ENCODE measurements around the gene FGF14. TPM values are rescaled to one million over a fixed set of nuclear protein-coding genes. Genes with fewer than 3 reads are reported as not detected.

Gene FGF14
- total and polyA plus RNA-seq, 4 donors: 19.3 to 59.7 (median 38.0) TPM

DNA sequence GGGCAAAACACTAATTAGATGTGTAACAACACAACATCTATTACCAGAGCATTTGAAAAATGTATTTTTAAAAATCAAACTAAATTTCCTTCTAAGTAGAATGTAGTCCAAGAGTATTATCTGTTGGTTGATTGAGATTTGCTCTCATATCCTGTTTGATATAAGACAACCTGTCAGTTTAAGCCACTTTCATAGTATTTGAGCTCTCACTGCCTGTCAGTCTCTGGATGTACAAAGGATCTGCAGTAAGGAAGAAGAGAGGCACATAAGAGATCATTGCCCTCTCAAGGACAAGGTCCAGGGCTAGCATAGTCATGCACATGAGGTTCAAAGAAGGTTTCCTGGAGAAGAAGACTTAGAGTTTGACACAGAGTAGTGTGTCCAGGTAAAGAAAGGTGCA, 57.4 kb downstream of the FGF14 start:
- no peak for DNase-seq (ENCODE audit: low read depth in 4 of 6, low spot score in 6 of 6)
- H3K27me3 ChIP-seq (ENCODE audit: control insufficient read depth, insufficient read depth, low read length): no peaks in the 10 kb centered on the region
- H3K36me3 ChIP-seq (ENCODE audit: control insufficient read depth, insufficient read depth, low read length): no peaks in the 10 kb centered on the region
- H3K4me1 ChIP-seq (ENCODE audit: control insufficient read depth, insufficient read depth, low read length): no peaks in the 10 kb centered on the region
- H3K4me3 ChIP-seq (ENCODE audit: low read depth, low read length): no peak overlapping the region
- no peaks in the 10 kb centered on the region for H3K9me3 ChIP-seq (ENCODE audit: control insufficient read depth, insufficient read depth, low read length)
- H3K27ac ChIP-seq (ENCODE audit: low read depth, low read length): no peak overlapping the region

DNA sequence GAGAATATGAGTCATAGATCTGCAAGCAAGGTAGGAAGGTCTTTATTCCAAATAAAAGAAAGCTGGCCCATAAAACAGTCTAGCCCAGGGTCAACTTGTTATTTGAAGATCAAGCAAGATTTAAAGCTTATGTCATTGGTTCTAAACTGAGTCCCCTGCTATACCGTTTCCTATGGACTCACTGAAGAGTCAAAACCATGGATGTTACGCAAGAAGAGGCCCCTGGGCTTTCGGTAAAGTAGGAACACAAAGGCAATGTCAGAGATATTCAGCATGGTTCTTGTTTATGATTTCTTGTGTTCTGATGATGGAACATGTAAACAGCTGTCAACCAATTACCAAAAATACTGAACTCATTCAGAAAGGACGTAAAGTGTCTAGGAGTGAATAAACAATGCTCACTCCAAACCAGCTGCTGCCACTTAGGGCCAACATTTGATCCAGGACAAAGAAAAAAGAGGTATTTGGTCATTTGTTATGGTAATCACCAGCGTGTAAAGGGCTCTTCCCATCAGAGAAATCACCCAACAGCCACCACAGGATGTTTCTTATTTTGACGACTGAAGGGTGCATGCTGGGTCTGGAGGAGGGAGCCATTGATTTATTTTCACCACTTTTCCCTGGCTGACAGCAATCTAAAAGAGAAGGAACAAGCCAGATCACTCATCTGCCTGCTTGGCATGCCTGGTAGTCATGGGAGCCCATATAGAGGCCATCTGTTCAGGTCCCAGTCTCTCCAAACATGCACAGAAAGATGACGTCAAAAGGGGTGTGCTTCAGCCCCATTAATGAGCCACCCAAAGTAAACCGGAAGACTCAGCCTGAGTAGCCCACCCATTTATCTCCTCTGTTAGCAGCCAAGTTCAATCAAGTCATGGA, 68.3 kb downstream of the FGF14 start:
- peak in 1 of 6 donors; percentile 15 for DNase-seq (ENCODE audit: low read depth in 4 of 6, low spot score in 6 of 6)
- 80% methylated on average over 1 of the region's 8 CpGs for WGBS (ENCODE audit: insufficient coverage)

DNA sequence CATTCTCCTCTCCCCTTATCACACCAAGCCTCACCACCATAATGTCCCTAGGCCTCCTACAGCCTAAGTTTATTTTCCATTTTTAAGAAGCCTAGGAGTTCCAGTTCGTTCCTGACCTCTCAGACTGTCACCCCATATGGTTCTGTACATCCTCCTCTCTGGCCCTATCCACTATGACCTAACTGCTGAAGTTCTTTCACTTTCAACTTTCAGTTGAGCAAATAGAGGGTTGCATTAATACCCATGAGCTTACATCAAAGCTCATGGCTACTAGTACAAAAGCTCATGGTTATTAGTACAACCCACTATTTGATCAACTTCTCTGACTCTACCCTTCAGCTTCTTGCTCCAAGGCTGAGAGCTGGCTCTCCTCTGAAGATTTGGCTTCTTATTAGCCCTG, 72.9 kb downstream of the FGF14 start:
- H3K4me3 ChIP-seq (ENCODE audit: low read depth, low read length): no peak overlapping the region
- no peak overlapping the region for H3K27ac ChIP-seq (ENCODE audit: low read depth, low read length)
- no peaks in the 10 kb centered on the region for H3K4me1 ChIP-seq (ENCODE audit: control insufficient read depth, insufficient read depth, low read length)
- H3K27me3 ChIP-seq (ENCODE audit: control insufficient read depth, insufficient read depth, low read length): no peaks in the 10 kb centered on the region
- no peak for DNase-seq (ENCODE audit: low read depth in 4 of 6, low spot score in 6 of 6)
- WGBS (ENCODE audit: insufficient coverage): 78% methylated on average over 1 of the region's 1 CpG
- no peaks in the 10 kb centered on the region for H3K36me3 ChIP-seq (ENCODE audit: control insufficient read depth, insufficient read depth, low read length)
- H3K9me3 ChIP-seq (ENCODE audit: control insufficient read depth, insufficient read depth, low read length): no peaks in the 10 kb centered on the region

More for the DNA sequence above, 68.3 kb downstream of the FGF14 start:
- H3K4me3 ChIP-seq (ENCODE audit: low read depth, low read length): no peak overlapping the region
- no peaks in the 10 kb centered on the region for H3K36me3 ChIP-seq (ENCODE audit: control insufficient read depth, insufficient read depth, low read length)
- peaks cover 3% of the 10 kb centered on the region for H3K9me3 ChIP-seq (ENCODE audit: control insufficient read depth, insufficient read depth, low read length)
- H3K27me3 ChIP-seq (ENCODE audit: control insufficient read depth, insufficient read depth, low read length): no peaks in the 10 kb centered on the region
- H3K4me1 ChIP-seq (ENCODE audit: control insufficient read depth, insufficient read depth, low read length): no peaks in the 10 kb centered on the region
- no peak overlapping the region for H3K27ac ChIP-seq (ENCODE audit: low read depth, low read length)

DNA sequence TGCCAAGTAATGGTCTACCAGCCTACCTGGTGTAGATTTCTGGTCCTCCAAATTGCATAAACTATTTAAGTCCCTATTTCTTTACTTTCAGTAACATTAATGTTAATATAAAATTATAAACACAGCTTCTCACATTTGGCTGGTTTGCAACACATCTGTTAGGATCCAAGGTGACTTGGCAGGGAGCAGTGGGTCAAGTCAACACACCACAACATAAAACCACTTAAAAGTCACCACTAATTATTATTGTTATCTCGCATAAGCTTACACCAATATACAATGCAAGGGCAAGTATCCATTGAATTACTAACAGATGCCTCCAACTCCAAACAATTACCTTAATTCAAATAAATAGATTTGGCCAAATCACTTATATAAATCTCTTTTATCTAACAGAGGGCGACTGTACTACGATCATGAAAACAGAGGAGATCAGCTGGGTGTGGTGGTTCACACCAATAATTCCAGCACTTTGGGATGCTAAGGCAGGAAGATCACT, 74.7 kb downstream of the FGF14 start:
- Histone ChIP-seq H3K27me3 (ENCODE audit: control insufficient read depth, insufficient read depth, low read length) (no peaks in the 10 kb centered on the region), H3K4me3 (ENCODE audit: low read depth, low read length) (no peak overlapping the region), H3K36me3 (ENCODE audit: control insufficient read depth, insufficient read depth, low read length) (no peaks in the 10 kb centered on the region), H3K9me3 (ENCODE audit: control insufficient read depth, insufficient read depth, low read length) (no peaks in the 10 kb centered on the region), H3K27ac (ENCODE audit: low read depth, low read length) (no peak overlapping the region), H3K4me1 (ENCODE audit: control insufficient read depth, insufficient read depth, low read length) (no peaks in the 10 kb centered on the region)
- DNase-seq (ENCODE audit: low read depth in 4 of 6, low spot score in 6 of 6): no peak
- 100% methylated on average over 1 of the region's 3 CpGs for WGBS (ENCODE audit: insufficient coverage)

DNA sequence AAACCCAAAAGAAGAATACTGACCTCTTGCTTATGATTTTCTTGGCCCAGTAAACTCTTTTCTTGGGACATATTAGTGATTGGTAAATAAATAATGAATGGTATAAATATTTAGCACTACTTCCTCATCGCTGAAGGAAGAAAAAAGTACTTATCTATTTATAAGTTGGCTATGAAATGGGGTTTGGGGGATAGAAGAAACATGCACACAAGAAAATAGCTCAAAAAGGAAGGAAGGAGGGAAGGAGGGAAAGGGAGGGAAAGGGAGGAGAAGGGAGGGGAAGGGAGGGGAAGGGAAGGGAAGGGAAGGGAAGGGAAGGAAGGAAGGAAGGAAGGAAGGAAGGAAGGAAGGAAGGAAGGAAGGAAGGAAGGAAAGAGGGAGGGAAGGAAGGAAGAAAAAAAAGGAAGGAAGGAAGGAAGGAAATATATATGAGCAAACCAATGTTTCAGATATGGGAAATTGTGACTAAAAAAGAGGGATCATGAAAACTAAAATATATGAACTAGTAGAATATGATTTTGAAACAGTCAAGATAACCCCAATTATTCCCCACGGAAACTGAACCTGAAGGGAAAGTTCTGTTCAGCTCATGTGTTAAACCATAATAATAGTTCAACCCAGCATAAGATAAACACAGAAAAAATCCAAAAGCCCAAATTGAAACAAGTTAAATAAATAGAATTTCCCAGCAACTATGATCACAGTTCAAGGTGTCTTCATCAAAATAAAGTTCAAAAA, 75.3 kb downstream of the FGF14 start:
- Histone ChIP-seq H3K4me1 (ENCODE audit: control insufficient read depth, insufficient read depth, low read length) (no peaks in the 10 kb centered on the region), H3K36me3 (ENCODE audit: control insufficient read depth, insufficient read depth, low read length) (no peaks in the 10 kb centered on the region), H3K27me3 (ENCODE audit: control insufficient read depth, insufficient read depth, low read length) (no peaks in the 10 kb centered on the region), H3K9me3 (ENCODE audit: control insufficient read depth, insufficient read depth, low read length) (no peaks in the 10 kb centered on the region), H3K27ac (ENCODE audit: low read depth, low read length) (no peak overlapping the region), H3K4me3 (ENCODE audit: low read depth, low read length) (no peak overlapping the region)
- WGBS (ENCODE audit: insufficient coverage): 100% methylated on average over 1 of the region's 2 CpGs
- no peak for DNase-seq (ENCODE audit: low read depth in 4 of 6, low spot score in 6 of 6)

DNA sequence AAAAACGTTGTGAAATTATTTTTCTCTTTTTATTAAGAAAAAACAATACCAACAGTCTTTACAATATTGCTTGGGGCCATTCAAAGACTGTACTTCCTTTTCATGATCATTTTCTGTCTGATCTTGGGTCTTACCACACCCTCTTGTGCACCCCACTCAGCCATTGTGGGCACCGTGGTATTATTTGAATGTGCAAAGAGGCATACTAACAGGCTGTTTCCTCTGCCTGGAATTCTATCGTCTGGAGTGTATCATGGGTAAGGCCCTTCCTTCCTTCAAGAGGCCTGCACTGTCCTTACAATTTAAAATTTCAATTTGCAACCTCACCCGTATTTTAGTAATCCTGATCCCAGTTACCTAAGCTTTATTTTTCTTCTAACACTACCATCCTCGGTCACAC, 76.5 kb downstream of the FGF14 start:
- Histone ChIP-seq H3K4me1 (ENCODE audit: control insufficient read depth, insufficient read depth, low read length) (no peaks in the 10 kb centered on the region), H3K27ac (ENCODE audit: low read depth, low read length) (no peak overlapping the region), H3K27me3 (ENCODE audit: control insufficient read depth, insufficient read depth, low read length) (no peaks in the 10 kb centered on the region), H3K9me3 (ENCODE audit: control insufficient read depth, insufficient read depth, low read length) (peaks cover 2% of the 10 kb centered on the region), H3K36me3 (ENCODE audit: control insufficient read depth, insufficient read depth, low read length) (no peaks in the 10 kb centered on the region), H3K4me3 (ENCODE audit: low read depth, low read length) (no peak overlapping the region)
- WGBS (ENCODE audit: insufficient coverage): 70% methylated on average over 3 of the region's 5 CpGs
- no peak for DNase-seq (ENCODE audit: low read depth in 4 of 6, low spot score in 6 of 6)

DNA sequence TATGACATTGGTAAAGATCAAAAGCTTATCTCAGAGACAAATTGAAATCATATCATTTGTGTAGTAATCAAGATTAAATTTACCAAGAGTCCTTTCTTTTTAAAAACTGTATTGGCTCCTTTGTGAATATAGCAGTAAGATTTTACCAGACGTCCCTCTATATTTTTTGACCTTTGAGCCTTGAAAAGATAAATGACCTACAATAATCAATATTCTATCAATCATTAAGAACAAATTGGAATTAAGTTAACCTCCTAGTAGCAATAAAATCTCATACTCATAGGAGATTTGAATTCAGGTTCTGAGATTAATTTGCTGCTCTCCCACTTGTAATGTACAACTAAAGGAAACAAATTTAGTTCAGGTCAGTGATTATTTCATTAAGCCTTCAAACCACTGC, 78.3 kb downstream of the FGF14 start:
- Histone ChIP-seq H3K4me1 (ENCODE audit: control insufficient read depth, insufficient read depth, low read length) (peaks cover 3% of the 10 kb centered on the region), H3K9me3 (ENCODE audit: control insufficient read depth, insufficient read depth, low read length) (peaks cover 2% of the 10 kb centered on the region), H3K27me3 (ENCODE audit: control insufficient read depth, insufficient read depth, low read length) (no peaks in the 10 kb centered on the region), H3K4me3 (ENCODE audit: low read depth, low read length) (no peak overlapping the region), H3K36me3 (ENCODE audit: control insufficient read depth, insufficient read depth, low read length) (no peaks in the 10 kb centered on the region), H3K27ac (ENCODE audit: low read depth, low read length) (no peak overlapping the region)
- no CpG with 5 or more reads among the region's 1 CpG for WGBS (ENCODE audit: insufficient coverage)
- no peak for DNase-seq (ENCODE audit: low read depth in 4 of 6, low spot score in 6 of 6)

DNA sequence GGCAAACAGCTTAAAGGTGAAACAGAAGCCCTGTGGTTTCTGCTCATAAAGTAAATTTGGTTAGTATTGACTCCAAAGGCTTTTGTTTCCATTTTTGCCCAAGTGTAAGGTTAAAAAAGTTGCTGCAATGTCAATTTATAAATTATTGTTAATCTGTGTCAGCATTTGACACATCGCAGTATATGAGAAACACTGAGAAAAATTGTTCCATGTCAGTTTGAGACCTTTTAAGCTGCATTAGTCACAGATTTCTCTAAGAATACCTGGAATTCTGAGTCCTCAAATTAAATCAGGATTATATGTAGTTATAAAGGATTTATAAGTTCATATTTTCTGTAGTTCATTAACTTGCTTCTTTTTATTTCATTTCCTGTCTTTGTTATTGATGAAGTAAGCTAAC, 78.8 kb downstream of the FGF14 start:
- Histone ChIP-seq H3K36me3 (ENCODE audit: control insufficient read depth, insufficient read depth, low read length) (no peaks in the 10 kb centered on the region), H3K4me3 (ENCODE audit: low read depth, low read length) (no peak overlapping the region), H3K27me3 (ENCODE audit: control insufficient read depth, insufficient read depth, low read length) (no peaks in the 10 kb centered on the region), H3K9me3 (ENCODE audit: control insufficient read depth, insufficient read depth, low read length) (peaks cover 2% of the 10 kb centered on the region), H3K27ac (ENCODE audit: low read depth, low read length) (no peak overlapping the region), H3K4me1 (ENCODE audit: control insufficient read depth, insufficient read depth, low read length) (peaks cover 7% of the 10 kb centered on the region)
- WGBS (ENCODE audit: insufficient coverage): no CpG with 5 or more reads among the region's 1 CpG
- no peak for DNase-seq (ENCODE audit: low read depth in 4 of 6, low spot score in 6 of 6)

DNA sequence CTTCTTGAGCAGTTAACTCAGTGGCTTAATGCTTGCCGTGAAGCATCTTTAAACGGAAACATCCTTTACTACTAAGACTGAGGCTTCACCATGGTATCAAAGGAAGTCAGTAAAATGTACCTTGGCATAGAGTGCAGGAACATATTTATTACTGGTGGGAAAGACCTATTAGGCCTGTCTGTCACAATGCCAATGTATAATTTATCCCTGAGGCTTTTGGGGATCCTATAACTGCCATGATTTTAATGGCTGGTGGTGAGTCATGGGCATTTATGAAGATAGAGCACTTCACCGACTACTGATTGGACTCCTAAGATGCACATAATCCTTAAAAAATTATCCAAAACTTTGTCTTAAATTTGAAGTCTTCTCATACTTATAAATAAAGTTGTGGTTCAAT, 79.6 kb downstream of the FGF14 start:
- H3K27me3 ChIP-seq (ENCODE audit: control insufficient read depth, insufficient read depth, low read length): no peaks in the 10 kb centered on the region
- WGBS (ENCODE audit: insufficient coverage): no CpG with 5 or more reads among the region's 3 CpGs
- H3K27ac ChIP-seq (ENCODE audit: low read depth, low read length): no peak overlapping the region
- no peak overlapping the region for H3K4me3 ChIP-seq (ENCODE audit: low read depth, low read length)
- H3K9me3 ChIP-seq (ENCODE audit: control insufficient read depth, insufficient read depth, low read length): peaks cover 2% of the 10 kb centered on the region
- DNase-seq (ENCODE audit: low read depth in 4 of 6, low spot score in 6 of 6): no peak
- peaks cover 9% of the 10 kb centered on the region for H3K4me1 ChIP-seq (ENCODE audit: control insufficient read depth, insufficient read depth, low read length)
- no peaks in the 10 kb centered on the region for H3K36me3 ChIP-seq (ENCODE audit: control insufficient read depth, insufficient read depth, low read length)

Data from spinal cord (tissue), 10 donors.